Effector CD8-positive, alpha-beta T cell (primary cell): Measurements from ENCODE around the gene LRP1B.

Experiments used
- DNase-seq: peaks from one replicate; lab custom pipeline; 2025; lab: John Stamatoyannopoulos, UW

Gene LRP1B

DNA sequence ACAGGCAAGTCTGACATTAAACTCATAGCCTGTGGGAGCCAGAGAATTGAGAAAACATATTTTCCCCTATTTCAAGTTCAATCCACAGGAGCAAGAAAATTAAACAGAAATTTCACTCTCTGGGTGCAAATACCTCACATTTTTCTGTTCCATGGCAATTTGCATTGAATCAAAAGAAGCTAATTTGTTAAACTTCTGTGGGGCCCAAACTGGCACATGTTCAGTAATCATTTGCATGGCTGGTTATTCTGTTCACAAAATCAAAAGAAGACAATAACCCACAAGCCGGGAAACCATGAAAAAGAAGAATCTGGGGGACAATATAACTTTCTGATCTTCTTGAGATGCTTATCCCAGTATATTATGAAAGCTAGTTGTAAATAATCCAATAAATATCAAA is 363.1 kb downstream of the LRP1B start:
- DNase-seq = no peak

DNA sequence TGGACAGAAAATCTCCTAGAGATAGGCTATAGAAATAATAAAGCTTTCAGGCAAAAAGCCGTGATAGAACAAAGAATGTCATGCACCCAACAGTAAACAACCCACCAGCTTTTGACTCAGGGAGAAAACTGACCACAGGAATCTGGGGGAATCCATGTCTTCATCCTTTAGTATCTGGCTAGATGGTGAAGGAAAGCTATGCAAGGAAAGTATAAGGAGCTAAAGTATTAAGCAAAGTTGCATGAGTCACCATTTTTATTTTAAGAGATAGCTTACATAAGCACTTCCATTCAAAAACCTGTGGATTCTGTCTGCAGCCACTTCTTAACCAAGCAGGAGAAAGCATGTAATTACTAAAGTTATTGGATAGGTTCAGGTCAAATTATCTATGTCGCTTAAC is 363.8 kb downstream of the LRP1B start:
- no peak for DNase-seq

DNA sequence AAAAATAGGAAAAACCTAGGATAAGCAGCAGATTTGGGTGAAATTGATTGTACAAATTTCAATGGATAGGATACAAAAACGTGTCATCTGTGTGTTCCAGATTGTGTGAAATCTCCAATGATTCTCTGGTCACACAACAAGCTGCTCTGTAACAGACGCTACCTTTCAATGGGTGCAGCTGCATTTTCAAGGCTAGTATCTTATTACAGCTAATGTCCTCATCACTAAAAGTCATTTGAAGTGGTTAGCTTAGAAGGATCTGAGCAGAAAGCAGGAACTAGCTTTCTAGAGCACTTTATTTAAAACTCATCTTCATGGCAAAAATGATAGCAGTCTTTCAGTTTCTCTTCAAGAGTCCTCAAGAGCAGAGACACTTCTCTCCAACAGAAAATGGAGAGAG is 364.6 kb downstream of the LRP1B start:
- no peak for DNase-seq

DNA sequence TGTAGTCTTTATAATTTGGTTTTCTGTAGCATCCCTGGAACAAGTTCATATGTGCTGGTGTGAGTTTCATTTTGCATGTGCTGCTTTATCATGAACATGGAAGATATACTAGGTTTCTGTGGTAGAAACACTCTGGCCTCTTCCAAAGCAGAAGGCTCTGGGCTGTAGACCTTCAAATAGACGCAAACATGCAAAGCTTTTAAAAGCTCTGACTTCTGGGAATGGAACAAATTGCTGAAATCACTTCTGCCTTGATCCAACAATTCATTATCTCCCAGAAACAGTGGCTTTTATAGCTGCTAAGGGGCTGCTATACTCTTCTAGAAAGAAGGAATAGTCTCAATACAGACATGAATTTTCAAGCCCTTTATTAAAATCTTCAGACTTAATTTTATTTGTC is 382.2 kb downstream of the LRP1B start:
- DNase-seq = no peak

DNA sequence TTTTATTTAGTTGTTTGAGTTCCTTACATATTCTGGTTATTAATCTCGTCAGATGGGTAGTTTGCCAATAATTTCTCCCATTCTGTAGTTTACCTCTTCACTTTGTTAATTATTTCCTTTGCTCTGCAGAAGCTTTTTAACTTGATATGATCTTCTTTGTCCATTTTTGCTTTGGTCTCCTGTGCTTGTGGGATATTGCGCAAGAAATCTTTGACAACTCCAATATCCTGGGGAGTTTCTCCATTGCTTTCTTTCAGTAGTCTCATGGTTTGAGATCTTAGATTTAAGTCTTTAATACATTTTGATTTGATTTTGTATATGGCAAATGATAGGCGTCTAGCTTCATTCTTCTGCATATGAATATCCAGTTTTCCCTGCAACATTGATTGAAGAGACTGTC is 389.2 kb downstream of the LRP1B start:
- DNase-seq = no peak

DNA sequence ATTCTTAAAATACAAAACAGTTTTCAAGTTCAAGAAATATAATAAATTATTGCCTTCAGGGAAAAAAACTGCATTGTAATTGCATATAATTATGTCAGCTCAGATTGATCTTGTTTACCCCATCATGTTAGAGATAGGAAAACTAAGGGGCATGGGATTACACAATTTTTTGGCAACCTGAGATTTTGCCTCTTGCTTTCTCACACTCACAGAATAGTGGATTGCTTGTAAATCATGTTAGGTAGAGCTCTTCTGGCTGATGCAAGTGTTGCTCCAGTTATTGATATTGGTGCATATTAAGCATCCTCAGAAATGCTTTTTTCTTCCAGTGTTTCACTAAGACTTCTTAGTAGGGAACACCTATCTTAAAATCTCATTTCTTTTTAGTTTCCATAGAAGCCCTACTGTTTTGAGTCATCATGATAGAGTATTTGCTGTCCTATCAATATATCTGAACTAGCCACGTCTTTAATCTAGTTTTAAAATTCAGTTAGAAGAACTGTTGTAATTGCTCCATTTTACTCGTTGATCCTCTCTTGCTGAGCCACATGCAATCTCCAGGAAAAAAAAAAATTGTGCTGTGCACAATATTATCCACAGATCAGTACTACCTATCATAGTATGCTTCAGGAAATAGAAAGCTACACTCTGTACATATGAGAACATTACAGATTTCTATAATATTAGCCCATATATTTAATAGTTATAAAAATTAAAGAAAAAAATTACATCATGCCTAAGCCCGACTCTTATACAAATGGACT is 393.1 kb downstream of the LRP1B start:
- no peak for DNase-seq

DNA sequence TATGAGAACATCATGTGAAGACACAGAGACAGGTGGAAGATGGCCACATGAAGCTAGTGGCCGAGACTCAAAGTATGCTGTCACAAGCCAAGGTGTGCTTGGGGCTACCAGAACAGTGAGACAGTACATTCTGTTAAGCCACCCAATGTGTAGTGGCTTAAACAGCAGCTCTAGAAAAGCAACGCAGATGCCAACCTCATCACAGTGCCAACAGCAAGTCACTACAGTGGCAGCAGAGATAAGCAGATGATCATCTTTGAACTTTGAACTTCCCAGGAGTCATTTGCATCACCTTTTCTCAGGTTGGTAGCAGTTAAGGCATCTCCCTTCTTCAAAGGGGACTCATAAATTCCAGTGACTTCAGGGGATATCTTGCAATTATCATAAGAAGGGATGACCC is 394.4 kb downstream of the LRP1B start:
- DNase-seq = no peak

DNA sequence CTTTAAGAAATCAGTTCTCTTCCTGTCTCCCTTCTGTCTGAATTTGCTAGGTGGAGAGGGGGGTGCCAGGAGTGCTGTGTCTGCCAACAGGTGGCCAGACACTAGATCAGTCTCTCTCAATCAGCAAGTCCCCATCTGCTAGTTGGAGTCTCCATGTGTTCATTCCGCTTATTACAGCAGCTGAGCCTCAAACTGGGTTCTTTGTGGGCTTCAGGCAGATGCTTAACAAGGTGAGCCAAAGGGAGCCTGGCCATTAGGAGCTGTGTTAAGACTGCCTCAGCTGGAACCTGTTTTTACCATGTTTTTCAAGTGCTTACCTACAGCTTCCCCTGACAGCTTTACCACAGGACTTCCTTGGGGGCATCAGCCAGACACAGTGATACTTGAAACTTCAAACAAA is 401.9 kb downstream of the LRP1B start:
- DNase-seq = no peak

DNA sequence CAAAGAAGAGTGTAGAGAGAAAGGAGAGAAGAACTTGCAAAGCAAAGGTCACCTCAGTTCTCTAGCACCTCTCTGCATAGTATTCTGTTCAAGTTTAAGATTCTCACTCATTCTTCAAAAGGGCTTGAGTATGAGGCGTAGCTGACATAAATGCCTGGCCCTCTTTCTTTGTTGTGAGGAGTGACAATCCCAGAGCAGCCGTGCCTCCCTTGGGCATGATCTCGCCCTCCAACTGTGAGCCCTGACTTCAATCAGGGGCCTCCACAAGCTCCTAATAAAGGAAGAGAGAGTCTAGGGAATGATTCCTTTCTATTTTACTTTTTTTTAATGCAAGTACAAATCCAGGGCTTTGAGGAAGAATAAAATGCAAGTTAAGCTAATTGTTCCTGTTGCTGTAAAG is 402.7 kb downstream of the LRP1B start:
- DNase-seq = no peak

DNA sequence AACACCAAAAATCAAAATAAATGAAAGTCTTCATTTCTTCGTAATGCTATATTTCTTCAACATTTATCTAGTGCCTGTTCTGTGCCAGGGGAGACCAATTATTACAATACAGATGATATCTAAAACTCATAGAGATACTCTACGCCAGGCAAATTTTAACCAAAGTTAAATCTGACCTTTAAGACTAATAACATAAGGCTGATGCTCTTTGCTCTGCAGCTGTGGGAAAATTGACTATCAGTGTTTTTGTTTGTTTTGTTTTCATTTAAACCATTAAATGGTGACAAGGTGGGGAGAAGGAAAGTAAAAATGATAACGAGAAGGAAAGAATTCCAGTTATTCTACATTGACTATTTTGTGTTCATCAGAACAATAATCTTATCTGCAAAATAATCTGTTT is 406.4 kb downstream of the LRP1B start:
- no peak for DNase-seq

DNA sequence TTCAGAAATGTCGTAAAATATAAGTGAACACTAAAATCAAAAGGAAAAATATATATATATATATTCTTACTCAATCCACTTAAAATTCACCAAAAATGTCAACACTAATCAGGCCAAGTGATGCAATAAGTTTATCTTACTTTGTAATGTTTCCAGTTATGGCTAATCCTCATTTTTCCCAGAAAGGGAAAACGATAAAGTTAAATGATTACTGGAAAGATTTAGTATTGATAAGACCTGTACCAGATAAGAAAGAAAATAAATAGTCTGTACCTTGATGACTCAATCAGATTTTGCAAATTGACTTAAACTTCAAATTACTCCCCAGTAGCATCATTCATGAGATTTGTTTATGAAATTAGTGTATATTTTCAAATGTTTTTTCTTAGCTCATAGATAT is 407.0 kb downstream of the LRP1B start:
- no peak for DNase-seq

DNA sequence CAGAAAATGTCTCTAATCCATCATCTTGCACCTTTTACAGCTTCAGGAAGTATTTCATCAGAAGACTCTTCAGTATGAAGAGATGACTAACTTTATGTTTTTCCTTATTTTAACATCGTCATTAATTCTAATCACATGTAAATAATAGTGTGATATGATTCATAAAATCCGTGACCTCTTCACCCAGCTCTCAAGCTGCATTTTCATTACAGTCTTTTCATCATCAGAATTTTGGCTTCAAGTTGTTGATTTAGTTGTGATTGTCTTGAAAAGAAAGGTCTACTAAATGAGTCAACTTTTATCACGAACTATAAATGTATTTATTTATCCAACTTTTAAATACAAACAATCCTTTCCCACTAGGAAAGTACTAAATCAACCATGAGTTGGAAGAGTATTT is 410.3 kb downstream of the LRP1B start:
- no peak for DNase-seq

DNA sequence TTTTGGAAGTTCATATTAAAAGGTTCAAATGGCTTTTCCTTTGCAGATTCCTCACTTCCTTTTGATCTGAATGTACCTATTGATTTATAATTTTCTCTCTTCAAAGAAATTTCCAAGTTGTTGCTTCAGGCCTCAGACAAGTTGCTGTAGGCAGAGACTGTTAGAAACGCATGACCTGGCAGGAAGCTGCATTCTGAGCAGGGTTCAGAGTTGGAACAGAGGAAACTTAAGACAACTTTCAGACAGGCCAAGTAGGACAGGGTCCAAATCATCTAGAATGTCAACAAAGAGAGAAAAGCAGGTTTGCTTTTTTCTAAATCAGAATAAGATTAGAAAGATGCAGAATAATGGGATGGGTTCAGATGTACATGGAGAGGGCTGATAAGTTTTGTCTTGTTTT is 416.3 kb downstream of the LRP1B start:
- DNase-seq = no peak

DNA sequence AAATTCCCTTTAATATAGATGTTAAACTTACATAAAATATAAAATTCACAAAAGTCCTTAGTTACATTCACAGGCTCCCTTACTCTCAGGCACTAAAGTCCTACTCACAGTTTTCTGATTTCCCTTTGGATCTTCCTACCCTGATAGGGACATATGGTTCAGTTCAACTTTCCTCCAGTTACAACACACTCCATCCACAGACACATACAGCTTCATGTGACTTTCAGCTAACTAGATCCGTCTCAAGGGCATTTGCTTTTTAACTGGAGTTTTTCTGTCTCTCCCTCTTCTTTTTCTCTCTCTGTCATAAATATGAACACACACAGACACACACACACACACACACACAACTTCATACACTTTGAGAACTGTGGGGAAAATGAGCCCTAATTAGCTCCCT is 419.2 kb downstream of the LRP1B start:
- no peak for DNase-seq

DNA sequence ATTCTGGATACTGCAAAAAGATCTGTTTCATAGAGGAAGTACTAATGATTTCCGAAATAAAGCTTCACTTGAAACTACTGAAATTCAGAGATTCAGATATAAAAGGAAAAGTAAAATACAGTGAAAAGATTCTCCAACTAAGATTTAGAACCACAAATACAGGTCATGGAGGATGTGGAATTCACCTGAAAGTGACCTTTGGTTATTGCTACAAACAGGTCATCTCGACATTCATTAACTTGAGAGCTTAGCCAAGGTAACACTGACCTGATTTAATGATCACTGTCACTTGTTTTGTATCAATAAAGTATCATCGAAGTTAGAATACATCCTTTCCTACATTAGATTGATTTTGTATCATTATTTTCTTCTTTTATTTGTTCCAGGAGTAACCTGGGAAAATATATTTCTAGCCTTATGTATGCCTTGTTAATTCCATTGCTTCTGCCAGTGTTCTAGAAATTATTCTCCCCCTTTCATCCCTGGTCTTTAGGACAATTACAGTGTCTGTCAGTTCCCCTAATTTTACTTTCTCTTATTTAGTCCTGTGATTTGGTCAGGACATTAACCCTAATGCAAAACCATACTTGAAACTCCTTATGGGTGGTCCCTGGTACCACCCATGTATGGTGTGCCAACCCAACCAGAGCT is 420.1 kb downstream of the LRP1B start:
- DNase-seq = no peak

DNA sequence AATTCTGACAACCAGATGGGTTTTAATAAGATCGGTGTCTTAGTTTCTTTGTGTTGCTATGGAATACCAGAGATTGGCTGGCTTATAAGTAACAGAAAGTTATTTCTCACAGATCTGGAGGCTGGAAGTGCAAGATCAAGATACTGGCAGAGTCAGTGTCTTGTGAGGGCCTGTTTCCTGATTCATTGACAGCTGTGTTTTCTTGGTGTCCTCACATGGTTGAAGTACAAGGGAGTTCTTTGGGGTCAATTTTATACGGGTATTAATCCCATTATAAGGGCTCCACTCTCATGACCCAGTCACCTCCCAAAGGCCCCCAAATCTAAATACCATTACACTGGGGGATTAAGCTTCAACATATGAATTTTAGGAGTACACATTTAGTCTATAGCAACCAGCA is 421.1 kb downstream of the LRP1B start:
- DNase-seq = no peak

DNA sequence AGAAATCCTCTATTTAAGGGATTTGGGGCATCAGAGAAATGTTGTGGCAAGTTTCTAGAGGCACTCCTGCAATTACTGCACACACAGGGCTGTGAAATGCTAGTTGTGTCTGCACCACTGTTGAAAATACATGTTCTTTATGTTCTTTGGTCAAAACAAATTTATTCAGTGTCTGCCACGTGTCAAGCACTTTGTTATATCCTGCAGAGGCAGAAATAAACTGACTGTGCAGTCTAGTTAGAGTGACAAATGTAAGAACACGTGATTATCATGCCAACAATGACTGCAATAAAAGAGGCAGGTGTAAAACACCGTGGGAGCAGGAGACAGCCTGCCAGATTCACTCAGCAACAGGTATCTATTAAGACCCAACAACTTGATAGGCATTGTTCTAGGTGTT is 423.3 kb downstream of the LRP1B start:
- DNase-seq = no peak

DNA sequence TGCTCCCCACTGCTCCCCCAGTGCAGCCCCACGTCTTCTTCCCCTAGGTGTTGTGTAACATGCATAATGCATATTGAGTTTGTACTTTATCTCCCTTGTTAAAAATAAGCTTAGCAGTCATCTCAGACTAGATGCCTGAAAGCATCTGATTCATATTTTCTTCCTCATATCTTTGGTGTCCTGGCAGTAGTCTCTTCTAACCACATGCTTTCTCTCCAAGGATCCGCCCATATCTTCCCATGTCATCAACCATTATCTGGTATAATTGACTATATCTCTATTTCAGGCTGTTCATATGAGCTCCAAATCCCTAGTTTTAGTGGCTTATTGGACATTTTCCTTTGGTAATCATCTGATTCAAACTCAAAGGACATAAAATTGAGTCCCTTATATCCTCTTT is 426.3 kb downstream of the LRP1B start:
- DNase-seq = no peak

DNA sequence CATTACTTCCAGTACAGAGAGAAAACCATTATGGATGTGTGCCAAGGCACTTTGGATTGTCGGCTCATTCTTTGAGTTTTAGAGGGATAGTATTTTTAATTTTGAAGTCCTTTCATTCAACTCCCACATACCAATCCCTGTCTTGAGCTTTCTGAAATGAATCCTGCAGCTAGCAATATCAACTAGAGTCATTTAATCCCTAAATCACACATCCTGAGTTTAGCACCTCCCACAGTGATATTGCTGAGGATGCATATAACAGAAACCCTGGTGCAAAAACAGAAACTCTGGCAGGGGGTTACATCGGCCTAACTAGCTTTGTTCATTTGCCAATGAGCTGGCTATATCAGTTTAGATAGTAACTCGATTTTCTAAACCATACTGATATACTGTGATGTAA is 427.3 kb downstream of the LRP1B start:
- DNase-seq = no peak

DNA sequence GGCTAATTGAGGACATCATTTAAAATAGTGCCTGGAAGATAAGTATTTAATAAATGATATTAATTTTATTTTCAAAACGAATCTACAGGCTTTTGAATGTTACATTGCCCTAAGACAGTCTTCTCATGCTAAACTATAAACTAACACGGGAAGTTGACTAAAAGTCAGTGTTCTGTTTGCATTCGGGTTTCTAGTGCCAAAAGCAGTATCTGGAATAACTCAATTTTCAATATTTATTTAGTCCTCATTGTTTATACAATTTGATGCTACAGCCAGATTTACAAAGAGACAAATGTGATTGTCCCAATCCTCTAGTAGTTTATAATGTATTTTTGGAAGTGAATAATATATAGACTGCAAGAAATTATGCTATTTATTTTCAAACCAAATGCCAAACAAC is 429.2 kb downstream of the LRP1B start:
- DNase-seq = no peak

DNA sequence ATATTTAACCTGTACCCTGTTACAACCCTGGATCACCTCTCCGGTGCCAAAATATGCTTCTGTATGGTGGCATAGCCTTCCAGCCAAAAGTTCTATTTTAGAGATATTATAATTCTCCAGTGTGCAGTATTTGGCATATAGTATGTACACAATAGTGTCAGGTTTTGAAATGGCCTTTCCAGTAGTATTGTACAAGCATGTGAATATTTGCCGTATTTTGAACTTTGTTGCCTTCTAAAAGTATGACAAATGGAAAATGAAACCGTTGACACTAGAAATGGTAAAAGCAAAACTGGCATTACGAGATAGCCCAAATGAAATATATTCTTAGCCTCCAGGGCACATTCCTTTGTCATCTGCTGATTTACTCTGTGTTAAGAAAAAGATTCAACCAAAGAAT is 431.2 kb downstream of the LRP1B start:
- DNase-seq = no peak

DNA sequence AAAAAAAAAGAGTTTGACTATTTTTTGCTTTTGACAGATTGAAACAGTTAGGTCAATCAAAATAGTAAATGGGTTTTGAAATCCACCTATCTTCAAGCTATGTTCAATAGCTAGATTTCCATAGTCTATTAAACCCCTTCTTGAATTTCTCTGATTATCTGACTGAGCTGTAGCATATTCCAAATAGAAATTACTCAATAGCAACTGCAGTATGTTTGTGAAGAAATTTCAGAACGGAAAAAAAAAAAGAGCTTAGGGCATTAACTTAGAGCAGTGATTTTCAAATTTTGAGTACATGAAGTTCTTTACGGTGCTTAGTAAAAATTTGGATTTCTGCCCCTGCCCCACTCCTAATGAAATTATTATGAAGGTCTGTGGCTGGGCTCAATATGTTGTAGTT is 432.3 kb downstream of the LRP1B start:
- no peak for DNase-seq

DNA sequence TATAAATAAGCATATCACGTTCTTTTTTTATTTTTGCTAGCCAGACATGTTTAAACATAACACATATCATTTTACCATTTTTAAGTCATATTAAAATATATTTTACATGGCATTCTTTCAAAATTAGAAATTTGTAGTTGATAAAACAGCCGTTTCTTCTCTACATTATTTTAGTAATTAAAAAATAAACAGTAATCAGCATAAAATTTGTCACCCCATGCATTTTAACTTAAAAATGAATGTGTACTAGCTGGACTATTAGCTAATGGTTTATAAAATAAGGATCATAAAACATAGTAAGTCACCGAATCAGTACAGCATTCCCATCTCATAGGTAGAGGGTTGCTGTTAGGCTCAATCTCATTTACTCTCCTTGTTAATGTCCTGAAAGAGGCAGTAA is 433.8 kb downstream of the LRP1B start:
- DNase-seq = no peak

DNA sequence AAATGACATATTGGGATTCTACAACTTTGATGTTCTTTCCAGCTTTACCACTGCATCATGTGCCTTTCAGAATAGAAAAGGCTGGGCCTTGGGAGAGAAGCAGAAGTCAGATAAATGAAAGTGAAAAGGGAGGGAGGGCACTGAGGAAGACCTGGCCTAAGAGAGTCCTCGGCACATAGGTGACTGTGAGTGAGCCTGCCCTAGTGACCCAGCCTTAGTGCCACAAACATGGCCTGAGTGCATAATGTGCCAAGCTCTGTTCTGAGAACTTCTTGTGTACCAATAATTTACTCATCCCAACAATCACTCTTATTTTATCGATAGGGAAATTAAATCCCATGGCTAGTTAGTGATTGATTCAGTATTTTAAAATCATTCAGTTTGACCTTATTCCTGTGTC is 436.6 kb downstream of the LRP1B start:
- no peak for DNase-seq
